Activated CD4-positive, alpha-beta T cell treated with anti-CD3 and anti-CD28 coated beads, Interleukin-2, amount 50 U/mL, for 24 hours (primary cell): ENCODE measurements around the gene LCN1.
"Not testable (repeated sequence)": the region's sequence is repeated elsewhere in the genome, so short reads cannot be mapped to it uniquely, and the experiment has no call there.

Source experiments
- DNase-seq, 2 donors: peaks; one replicate each; pipeline ENCODE4 v3.0.0-alpha.2; 2020; ENCODE audit warnings: low read depth in 1 of 2, low spot score in 1 of 2

LCN1 gene

DNA sequence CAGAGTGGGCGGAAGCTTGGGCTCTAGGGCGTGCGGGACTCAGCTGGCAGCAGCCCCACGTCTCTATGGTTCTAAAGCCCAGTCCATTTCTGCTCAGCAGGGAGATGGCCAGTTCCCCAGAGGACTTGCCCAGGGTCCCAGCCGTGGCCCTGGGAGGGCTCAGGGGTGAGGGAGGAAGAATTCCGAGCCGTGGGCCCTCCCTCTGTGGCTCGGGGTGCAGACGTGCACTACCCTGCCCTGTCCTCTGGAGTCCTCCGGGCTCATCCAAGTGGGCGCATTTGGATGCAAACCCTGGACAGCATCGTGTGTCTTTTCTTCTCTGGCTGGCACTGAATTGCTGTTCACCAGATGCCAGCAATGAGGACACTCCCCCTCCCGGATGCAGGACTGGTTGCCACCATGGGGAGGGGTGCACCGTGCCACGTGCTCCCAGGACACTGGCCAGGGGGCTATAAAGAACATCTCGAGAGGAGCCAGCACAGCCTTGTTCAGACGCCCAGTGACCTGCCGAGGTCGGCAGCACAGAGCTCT is 24.5 kb downstream of the LCN1 start, which contains the start of gene OBP2A:
Gene OBP2A, plus strand, starts transcription at position 481 of the 531 bp plus-strand sequence. CDS start 55 bp downstream, outside the sequence.
- DNase-seq: not testable (repeated sequence)

- DNase-seq: not testable (repeated sequence)
These were observed 25.8 kb downstream of the LCN1 start for GRCh38 chr9:135546792-135547617.

GRCh38 chr9:135547756-135548736 is 26.8 kb downstream of the LCN1 start:
- DNase-seq: no peak

GRCh38 chr9:135549478-135550343 is 28.5 kb downstream of the LCN1 start:
- not testable (repeated sequence) for DNase-seq

GRCh38 chr9:135550344-135550918 is 29.2 kb downstream of the LCN1 start:
- no peak for DNase-seq

DNA sequence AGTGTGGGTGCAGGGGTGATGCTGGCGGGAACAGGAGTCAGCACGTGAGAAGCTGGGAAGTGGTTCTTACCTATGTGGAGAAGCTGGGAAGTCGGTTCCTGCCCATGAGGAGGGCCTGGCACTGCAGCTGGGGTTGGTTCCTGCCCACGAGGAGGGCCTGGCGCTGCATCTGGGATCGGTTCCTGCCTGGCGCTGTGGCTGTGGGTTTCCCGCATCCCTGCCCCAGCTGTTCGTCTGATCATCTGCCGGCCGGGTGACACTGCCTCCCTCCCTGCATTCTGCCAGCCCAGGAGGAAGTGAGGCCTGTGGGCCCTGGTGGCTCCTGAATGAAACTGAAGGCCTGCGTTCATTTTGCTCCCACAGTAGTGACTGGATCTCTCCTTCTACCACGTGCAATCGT is 29.8 kb downstream of the LCN1 start:
- no peak for DNase-seq

- no peak for DNase-seq
These were observed 30.2 kb downstream of the LCN1 start for GRCh38 chr9:135551456-135551855.

- no peak for DNase-seq
These were observed 30.9 kb downstream of the LCN1 start for GRCh38 chr9:135552021-135552697.

DNA sequence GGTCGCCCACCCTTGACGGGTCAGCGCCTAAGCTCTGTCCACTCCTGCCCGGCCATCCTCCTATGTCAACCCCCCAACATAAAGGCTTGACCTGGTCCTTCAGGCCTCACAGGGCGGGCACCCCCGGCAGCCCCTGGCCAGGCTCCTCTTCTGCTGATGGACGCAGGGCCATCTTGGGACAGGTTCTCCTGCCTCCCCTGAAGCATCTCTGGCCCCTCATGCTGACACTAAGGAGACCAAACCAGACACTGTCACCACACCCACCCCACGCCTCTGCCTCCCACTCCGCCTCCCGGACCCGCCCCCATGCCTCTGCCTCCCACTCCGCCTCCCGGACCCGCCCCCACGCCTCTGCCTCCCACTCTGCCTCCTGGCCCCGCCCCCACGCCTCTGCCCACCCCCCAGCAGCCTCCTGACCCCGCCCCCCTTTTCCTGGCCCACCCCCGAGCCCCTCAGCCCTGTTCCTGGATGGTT is 31.5 kb downstream of the LCN1 start:
- DNase-seq: no peak

DNA sequence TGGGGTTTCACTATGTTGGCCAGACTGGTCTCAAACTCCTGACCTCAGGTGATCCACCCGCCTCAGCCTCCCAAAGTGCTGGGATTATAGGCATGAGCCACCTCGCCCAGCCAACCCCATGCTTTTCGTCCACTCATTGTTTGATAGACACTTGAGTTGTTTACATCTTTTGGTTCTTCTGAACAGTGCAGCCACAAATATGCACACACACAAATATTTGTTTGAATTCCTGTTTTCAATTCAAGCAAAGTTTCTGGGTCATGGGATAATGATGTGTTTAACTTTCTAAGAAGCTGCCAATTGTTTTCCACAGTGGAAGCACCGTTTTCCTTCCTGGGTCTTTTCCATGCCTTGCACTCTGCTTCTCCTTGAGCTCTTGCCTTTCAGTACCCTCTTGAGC is 33.5 kb downstream of the LCN1 start:
- no peak for DNase-seq

DNA sequence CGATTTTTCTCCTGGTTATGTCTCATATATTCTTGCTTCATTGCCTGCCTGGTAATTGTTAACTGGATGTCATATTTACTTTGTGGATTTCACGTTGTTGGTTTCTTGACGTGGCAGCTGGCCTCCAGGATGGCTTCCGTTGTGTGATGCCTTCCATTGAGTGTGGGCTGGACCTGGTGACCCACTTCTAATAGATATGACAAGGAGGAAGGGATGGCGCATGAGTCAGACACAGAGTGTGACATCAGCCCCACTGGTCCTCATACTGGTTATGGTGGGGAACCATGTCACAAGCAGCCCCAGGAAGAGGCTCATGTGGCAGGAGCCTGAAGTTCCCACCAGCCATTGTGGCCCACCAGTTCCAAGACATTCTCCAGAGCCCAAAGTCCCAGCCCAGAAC is 34.0 kb downstream of the LCN1 start:
- DNase-seq: no peak

DNA sequence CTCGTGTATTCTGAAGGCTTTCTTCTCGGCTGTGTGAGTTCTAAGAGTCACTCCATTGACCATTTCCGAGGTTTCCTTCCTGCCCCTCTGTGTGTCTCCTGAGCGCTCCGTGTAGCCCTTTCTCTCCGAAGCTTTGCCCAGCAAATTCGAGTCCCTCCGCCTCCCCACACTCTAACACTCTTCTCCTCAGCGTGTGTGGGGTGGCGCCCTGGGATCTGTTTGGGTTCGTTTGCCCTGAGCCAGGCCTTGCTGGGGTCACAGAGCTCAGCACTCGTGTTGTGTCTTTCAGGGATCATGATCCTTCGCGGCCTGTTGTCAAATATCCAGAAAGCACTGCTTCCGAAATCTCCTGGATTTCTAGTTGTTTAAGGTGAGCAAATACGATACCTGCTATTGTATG is 34.7 kb downstream of the LCN1 start:
- DNase-seq: no peak

GRCh38 chr9:135559606-135560005 is 38.4 kb downstream of the LCN1 start:
- no peak for DNase-seq

DNA sequence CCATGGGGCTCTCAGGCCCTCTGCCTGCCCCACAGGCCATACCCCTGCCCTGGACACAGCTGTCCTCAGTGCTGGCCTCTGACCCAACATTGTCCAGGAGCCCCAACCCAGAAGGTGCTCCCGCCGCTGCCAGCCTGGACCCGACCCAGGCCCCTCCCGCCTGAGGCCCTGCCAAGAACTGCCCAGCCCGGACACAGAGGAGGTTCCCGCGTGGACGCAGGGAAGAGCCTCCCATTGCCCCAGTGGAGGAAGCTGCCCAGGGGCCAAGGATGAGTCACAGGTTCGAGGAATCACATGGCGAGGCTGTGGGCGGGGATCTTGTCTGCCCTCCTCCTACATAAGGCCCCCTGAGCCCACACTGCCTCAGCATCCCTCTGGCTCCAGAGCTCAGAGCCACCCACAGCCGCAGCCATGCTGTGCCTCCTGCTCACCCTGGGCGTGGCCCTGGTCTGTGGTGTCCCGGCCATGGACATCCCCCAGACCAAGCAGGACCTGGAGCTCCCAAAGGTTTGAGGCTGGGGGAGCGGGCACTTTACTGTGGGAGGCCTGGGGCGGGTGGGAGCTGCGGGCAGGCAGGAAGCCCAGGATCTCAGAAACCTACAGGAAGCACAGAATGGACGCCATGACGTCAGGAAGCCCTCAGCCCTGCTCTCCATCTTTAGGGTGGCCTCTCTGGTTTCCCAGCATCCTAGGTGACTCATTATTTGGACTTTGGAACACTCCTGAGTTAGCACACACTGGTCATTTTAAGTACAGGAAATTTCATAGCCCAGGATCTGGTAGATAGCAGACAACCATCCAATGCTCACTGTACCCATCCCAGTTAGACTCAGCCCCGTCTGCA is 40.4 kb downstream of the LCN1 start, which contains the start of gene PAEP:
Gene PAEP, plus strand, starts transcription at position 366 of the 844 bp plus-strand sequence.
- DNase-seq: no peak

GRCh38 chr9:135562235-135562745 is 41.0 kb downstream of the LCN1 start:
- DNase-seq: no peak

GRCh38 chr9:135563039-135563476 is 41.8 kb downstream of the LCN1 start:
- no peak for DNase-seq

DNA sequence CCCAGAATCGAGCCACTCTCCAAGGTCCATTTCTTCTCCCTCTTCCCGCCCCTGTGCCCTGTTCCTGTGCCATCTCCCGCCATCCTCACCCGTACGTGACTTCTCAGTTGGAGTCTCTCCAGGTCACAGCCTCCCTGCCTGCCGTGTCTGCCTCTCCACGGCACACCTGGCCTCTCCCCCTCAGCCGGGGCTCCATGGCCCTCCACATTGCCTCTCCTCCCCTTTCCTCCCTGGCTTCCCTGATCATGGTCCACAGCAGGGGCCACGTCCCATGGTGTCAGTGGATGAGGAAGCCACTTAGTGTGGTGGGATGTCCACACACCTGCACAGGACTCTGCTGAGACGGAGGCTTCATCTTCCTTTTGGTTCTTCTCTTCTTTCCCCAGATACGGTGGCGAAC is 42.6 kb downstream of the LCN1 start:
- DNase-seq: no peak

- DNase-seq: no peak
These were observed 43.9 kb downstream of the LCN1 start for GRCh38 chr9:135565141-135565628.
